GM19324 (cell line): ENCODE data around the gene CRTC1.
"Not testable (repeated sequence)": the region's sequence is repeated elsewhere in the genome, so short reads cannot be mapped to it uniquely, and the experiment has no call there.

Experiments
- ATAC-seq: cut with Tn5 transposase; IDR thresholded peaks from one replicate; pipeline ENCODE4 v1.9.1; 2021; ENCODE audit warnings: mild to moderate bottlenecking, moderate library complexity; ENCODE audit not compliant: unreplicated experiment, low FRiP score

CRTC1 gene

DNA sequence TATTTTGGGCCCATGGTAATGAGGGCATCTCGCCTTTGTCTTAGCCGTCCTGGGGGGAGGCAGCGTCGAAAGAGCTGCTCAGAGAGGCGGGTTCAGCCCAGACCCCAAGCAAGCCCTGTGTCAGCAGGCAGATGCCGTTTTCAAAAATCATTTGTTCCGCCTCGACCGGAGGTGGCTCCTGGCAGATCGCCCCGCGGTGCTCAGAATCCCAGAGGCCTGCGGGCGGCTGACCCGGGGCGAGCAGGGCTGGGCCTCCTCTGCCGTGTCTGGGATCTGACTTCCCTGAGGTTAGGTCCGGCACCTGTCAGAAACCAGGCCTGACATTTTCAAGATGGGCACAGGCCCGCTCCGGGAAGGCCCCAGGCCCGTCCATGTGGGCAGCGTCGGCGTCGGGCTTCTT, 36.1 kb downstream of the CRTC1 start:
- ATAC-seq = no peak

DNA sequence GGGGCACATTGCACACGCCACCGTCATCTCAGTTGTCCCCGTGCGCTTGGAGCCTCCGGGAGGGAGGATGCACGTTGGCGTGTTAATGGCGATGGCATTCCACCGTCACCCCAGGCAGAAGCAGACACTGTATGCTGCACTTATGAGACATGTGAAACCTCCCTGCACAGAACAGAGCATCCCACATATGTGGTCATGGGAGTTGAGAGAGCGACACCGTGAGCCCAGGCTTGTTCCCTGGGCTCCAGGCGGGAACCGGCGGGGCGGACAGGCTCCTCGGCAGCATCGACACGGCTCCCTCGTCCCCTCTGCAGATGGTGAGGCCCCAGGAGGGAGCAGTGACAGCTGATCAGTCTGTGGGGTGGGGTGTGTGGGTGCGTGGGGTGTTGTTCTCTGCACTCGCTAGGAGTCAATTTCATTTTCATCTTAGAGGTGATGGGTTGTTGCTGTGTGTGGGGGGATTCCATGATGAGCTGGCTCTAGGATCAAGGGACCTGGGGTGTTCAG, 40.4 kb downstream of the CRTC1 start:
- ATAC-seq = no peak

DNA sequence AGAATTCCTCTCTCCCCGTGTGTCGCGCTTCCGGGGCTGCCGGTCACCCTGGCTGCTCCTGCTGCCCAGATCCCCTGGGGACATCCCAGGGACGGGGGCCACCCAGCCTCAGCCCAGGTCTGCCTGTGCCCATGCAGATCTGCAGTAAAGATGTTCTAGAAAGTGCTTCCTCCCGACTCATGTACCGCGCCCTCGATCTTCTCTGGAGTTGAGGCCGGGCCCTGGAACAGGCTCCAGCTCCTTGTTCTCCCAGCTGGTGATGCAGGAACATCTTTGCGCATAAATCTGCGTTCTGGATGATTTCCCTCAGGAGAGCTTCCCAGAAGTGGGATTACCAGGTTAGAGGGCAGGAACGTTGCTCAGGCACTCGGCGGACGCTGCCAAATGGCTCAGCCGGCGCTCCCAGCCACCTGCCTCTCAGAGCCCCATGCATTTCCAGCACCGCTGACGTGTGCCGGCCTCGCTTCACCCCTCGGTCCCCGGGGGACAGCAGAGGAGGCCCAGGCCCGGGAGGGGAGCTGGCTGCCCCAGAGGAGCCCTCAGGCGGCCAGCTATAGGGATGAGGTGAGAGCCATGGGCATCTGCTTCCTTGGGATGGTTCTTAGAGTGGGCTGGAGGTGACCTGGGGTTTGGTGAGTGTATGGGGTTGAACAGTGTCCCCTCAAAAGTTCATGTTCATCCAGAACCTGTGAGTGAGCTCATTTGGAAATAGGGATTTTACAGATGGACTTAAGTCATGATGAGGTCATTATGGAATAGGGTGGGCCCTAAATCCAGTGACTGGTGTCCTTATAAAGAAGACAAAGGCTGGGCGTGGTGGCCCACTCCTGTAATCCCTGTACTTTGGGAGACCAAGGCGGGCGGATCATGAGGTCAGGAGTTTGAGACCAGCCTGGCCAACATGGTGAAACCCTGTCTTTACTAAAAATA, 42.6 kb downstream of the CRTC1 start:
- no peak for ATAC-seq

DNA sequence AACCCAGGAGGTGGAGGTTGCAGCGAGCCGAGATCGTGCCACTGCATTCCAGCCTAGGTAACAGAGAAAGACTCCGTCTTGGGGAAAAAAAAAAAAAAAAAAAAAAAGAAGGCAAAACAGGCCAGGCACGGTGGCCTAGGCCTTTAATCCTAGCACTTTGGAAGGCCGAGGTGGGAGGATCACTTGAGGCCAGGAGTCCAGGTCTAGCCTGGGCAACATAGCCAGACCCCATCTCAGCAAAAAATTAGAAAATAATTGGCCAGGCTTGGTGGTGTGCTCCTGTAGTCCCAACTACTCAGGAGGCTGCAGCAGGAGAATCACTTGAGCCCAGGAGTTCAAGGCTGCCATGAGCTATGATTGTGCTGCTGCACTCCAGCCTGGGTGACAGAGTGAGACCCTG, 43.4 kb downstream of the CRTC1 start:
- ATAC-seq = no peak

DNA sequence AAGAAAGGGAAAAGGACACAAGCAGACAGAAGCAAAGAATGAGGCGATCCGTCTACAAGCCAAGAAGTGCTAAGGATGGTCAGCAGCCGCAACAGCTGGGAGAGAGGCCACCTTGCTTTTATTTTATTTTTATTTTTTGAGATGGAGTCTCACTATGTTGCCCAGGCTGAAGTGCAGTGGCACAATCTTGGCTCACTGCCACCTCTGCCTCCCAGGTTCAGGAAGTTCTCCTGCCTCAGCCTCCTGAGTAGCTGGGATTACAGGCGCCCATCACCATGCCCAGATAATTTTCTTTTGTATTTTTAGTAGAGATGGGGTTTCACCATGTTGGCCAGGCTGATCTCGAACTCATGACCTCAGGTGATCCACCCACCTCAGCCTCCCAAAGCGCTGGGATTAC, 44.1 kb downstream of the CRTC1 start:
- not testable (repeated sequence) for ATAC-seq

DNA sequence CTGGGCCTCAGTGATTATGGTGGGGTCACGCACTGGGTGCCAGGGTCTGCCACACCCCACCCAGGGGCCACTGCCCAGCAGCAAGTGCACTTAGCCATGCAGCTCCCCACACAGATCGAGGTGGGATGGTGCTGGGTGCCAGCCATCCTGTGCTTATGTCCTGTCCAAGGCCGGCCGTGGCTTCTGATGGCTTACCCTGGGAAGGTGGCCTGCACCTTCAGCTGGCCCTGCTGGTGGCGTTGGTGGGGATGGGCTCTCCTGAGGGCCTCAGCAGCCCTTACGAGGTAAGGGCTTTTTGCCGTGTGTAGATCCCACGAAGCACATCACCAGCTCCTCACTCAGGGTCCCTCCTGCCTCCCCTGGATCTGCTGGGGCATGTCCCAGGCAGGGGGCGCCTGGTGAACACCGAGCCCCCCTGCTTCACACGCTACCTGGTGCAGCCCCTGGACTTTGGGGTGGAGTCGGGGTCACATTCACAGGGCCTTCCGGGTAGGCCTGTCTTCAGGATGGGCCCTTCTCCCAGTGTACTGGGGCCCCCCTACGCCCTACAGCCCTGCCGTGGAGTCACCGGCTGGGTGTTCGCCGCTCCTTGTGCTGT, 46.6 kb downstream of the CRTC1 start:
- no peak for ATAC-seq

DNA sequence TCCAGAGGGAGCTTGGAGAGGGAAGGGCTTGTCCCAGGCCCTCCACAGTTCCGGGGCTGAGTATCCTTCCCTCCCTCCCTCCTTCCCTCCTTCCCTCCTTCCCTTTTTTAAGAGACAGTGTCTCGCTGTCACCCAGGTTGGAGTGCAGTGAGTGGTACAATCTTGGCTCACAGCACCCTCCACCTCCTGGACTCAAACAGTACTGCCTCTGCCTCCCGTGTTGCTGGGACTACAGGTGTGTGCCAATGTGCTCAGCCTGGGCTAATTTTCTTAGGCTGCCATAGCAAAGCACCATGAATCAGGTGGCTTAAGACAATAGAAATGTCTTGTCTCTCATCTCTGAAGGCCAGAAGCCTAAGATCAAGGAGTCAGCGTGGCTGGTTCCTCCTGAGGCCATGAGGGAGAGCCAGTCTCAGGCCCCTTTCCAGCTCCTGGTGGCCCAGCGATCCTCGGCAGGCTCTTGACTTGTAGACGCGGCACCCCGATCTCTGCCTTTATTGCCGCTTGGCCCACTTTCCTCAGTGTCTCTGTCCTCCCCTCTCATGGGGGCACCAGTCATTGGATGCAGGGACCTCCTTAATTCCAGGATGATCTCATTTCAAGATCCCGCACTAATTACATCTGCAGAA, 47.5 kb downstream of the CRTC1 start:
- no peak for ATAC-seq

DNA sequence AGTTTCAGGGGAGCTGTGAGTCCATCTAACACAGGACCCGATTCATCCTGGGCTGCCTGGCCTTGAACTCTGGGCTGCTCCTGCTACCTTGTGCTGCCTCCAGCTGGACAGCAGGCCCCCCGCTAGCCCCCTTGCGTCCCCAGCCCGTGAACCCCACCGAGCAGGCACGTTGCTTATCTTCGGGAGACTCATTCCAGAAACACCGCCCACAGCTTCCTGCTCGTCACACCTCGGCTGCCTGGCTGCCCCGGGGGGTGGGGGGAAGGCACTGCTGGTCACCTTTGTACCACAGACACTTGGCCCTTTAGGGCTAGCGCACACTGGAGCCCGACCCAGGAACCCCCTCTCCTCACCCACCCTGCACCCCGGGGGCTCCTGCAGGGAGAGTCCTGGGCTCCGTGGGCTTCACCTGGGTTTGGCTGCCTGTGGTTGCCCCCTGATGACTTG, 48.1 kb downstream of the CRTC1 start:
- ATAC-seq = no peak

DNA sequence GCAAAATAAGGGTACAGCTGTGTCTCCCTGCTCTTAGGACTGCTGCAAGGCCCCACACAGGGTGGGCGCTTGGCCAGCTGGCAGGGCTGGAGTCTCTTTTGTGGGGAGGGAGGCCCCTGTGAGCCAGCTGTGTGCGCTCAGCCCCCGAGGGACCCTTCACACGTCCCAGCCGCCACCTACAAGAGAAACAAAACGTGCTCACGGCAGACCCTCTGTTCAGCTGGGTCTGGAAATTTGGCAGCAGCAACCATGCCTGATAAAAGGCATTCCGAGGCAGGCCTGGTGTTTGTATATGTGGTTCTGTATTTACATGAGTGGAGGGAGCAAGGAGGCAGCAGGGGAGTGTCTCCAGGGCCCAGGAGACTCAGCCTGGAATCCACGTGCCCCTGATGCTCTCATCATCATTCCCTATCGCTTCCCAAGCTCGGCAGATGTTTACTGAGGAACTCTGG, 49.7 kb downstream of the CRTC1 start:
- no peak for ATAC-seq

DNA sequence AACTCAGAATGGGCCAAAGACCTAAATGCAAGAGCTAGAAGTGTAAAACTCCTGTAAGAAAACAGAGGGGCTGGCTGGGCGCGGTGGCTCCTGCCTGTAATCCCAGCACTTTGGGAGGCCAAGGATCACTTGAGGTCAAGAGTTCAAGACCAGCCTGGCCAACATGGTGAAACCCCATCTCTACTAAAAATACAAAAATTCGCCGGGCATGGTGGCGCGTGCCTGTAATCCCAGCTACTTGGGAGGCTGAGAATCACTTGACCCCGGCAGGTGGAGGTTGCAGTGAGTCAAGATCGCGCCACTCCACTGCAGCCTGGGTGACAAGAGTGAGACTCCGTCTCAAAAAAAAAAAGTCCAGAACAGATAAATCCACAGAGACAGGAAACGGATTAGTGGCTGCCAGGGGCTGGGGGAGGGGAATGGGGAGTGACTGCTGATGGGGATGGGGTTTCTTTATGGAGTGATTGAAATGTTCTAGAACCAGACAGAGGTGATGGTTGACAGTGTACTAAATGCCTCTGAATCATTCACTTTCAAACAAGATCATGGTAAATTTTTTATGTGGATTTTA, 50.4 kb downstream of the CRTC1 start:
- not testable (repeated sequence) for ATAC-seq

DNA sequence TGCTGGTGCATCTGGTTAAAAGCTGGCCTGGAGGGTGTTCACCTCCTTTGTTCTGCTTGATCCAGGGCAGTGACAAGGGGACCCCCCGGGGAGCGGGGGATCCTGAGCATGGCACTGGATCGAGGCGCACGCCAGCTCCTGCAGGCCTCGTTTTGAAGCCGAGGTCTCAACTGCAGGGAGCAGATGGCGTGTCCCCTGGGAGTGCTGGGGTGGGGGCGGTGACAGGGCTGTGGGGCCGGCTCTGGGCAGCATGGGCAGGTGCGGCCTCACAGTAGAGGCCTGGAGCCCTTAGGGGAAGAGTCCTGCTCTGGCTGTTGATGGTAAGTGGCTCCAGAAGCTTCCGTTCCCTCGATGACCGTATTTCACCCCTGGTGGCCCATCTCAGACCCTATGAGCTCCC, 51.8 kb downstream of the CRTC1 start:
- ATAC-seq = no peak

DNA sequence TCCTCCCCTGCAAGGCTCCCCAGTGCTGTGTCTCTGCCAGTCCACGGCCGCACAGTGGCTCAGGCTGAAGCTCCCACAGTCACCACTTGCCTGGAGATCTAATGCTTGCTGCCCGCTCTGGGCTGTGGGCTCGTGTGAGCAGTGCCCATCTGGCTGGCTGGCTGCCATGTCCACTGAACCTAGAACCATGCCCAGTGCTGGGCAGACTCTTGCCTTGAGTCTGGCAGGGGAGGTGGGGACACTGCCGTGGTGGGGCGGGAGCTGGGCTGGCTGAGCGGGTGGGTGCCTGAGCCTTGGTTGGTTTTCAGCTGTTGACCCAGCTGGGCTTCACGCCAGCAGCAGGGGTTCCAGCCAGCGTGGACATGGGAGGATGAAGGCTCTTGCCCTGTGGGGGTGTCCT, 52.3 kb downstream of the CRTC1 start:
- ATAC-seq = no peak

DNA sequence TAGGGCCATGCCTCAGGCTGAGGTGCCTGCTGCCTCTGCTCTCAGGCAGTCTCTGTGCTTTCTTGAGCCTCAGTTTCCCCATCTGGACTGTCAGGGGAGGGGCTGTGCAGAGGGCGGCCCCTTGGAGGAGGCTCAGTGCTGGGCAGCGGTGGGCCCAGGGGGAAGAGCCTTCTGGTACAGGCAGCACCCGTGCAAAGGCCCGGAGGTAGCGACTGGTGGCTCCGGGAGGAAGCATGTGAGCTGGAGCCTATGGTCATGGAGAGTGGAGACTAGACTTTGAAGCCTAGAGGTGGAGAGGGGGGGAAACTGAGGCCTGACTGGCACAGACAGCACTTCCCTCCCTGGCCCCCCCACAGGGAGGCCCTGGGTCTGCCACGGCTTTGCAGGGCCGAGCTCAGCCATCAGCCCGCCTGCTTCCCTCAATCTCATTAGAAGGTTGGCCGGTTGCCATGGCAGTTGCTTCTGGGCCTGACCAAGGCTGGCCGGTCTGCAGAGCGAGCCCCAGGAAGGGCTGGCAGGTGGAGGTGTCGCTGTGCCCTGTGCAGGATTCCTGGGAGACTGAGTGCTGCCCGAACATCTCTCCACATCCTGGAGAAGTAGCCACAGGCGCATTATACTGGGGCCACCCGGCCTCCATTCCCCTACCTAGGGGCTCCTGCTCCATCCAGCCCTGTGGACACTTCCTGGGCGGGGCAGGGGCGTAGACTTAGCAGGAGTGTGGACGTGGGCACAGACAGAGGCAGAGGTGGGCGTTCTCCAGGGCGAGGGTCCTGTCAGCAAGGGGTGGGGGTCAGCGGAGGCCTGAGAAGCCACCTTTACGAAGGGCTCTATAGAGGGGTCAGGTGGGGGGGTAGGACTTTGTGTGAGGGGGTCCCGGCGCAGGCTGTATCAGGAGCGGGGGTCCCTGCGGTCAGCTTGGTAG, 53.2 kb downstream of the CRTC1 start:
- ATAC-seq = no peak

DNA sequence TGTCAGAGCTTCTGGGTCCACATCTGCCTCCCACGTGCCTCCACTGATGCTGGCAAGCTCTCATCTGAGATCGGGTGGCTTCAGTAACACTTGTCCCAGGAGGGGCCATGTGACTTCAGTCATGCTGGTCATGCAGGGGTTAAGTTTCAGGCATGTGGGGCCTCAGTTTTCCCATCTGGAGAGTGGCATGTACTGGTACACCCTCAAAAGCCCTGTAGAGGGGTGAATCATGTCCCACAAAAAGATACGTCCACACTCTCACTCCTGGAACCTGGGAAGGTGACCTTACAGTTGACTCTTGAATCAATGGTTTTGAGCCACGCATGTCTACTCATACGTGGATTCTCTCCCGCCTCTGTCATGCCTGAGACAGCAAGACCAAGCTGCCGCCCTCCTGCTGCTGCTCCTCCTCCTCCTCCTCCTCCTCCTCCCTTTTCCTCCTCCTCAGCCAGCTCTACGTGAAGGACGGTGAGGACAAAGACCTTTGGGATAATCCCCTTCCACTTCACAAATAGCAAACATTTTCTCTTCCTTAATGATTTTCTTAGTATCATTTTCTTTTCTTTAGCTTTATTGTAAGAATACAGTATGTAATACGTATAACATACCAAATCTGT, 54.0 kb downstream of the CRTC1 start:
- no peak for ATAC-seq

DNA sequence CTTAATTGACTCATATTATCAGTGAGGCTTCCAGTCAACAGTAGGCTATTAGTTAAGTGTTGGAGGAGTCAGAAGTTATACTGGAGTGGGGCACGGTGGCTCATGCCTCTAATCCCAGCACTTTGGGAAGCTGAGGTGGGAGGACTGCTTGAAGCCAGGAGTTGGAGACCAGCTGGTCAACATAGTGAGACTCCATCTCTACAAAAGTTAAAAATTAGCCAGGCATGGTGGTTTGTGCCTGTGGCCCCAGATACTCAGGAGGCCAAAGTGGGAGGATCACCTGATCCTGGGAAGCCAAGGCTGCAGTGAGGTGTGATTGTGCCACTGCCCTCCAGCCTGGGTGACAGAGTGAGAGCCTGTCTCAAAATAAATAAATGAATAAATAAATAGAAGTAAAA, 54.5 kb downstream of the CRTC1 start:
- no peak for ATAC-seq

DNA sequence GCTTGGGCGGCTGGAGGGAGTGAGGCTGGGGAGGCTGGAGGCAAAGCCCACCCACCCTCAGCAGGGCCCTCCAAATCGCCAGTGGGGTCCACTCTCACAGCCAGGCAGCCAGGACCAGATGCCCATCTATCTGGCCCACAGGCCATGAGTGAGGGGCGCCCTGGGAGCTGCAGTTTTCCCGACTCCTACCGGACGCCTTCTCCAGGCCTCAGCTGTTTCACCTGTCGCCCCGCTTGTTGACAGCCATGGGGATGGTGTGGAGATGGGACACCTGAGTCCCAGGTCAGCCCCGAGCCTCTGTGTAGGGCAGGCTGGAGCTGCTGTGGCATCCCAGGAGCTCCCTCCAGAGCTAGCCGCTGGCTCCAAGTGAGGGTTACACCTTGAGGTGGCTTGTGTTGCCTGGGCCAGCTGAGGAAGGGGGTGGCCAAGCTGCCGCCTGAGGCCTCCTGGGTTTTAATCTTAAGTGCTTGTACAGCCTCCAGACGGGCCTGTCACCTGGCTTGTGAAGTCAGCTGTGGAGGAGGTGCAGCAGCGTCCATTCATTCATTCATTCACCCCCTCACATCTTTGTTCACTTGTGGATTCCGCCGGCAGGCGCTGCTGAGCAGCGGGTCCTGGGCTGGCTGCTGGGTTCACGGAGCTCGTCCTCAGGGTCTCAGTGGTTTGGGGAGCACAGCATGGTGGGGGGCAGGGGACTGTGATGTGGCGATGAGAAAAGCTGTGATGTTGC, 55.6 kb downstream of the CRTC1 start:
- ATAC-seq = no peak

DNA sequence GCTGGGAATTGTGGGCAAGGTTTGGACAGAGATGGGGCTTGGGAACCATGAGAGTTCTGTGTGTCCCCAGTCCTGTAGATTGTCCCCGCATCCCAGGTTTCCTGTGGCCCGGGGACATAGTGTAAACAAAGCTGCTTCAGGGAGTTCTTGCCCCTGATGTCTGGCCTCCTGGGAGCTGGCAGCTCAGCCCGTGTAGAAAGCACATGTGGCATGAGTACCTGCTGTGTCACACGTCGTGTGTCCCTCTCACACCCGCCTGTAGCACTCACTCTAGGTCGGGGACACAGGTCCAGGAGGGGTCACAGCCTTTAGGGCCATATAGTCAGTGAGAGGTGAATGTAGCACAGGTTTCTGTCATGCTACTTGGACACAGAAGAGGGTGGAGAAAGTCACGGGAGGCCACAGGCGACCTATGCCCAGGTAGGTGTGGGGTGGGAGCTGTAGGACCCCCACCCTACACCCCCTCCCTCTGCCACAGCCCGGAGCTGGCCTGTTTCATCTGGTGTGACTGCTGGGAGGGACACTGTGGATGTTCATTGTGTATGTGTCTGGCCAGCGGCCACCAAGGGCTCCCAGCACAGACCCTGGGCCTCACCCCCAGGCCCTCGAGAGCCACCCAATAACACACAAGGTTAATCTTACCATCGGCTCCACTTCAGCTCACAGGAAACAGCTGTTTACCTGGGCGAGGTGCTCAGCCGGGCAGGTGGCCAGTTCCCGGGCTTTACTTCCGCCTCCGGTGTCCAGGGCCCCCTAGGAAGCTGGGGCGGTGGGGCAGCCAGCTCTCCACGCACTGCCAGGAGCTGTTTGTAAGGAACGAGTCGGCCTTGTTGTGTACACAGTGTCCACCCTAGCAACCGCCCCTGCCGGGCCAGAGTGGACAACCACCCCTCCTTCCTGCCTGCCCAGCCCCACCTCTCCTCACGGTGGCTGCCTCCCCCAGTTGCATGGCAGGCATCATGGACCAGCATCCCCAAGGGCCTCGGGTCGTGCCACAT, 57.9 kb downstream of the CRTC1 start:
- no peak for ATAC-seq

DNA sequence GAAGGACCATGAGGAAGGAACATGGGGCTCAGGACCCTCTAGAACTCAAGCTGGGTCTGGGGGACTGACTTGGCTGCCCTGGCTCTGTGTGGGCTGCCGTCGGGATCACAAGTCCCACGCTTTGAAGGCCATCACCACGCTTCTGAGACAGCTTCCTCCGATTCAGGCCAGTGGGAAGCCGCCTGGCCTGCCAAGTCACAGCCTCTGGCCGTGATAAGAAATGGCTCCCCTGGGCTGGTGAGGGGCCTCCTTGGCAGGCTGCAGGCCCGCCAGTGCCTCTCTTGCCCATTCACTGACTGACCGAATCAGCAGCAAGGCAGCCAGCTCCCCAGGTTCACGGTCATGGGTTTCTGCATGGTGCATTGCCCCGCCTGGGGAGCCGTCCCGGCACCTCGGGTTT, 58.8 kb downstream of the CRTC1 start:
- no peak for ATAC-seq
